Fibroblast of lung (primary cell): ENCODE measurements around the gene TRIM16. TPM values are rescaled to one million over a fixed set of nuclear protein-coding genes. Genes with fewer than 3 reads are reported as not detected.
"Not testable (repeated sequence)": the region's sequence is repeated elsewhere in the genome, so short reads cannot be mapped to it uniquely, and the experiment has no call there.

Source experiments
- DNase-seq, 2 donors: peaks; one replicate each; pipeline versions ENCODE4 v3.0.0 to v3.0.0-alpha.2; 2010; ENCODE audit warnings: low read depth in 2 of 2
- H2AFZ ChIP-seq: 2 replicates; pipeline ENCODE4 v1.5.1; 2012; ENCODE audit warnings: low read length, control low read depth, inconsistent platforms
- H3K27ac ChIP-seq: 2 replicates; pipeline ENCODE4 v1.5.1; 2011; ENCODE audit warnings: low read length, control low read depth; ENCODE audit not compliant: insufficient read depth
- H3K27me3 ChIP-seq: 2 replicates; pipeline ENCODE4 v1.5.1; 2011; ENCODE audit warnings: mild to moderate bottlenecking, low read length; ENCODE audit not compliant: control insufficient read depth, insufficient read depth
- H3K36me3 ChIP-seq: 2 replicates; pipeline ENCODE4 v1.5.1; 2011; ENCODE audit warnings: low read length; ENCODE audit not compliant: control insufficient read depth, insufficient read depth
- H3K4me1 ChIP-seq: 2 replicates; pipeline ENCODE4 v1.5.1; 2011; ENCODE audit warnings: low read length; ENCODE audit not compliant: control insufficient read depth, insufficient read depth; ENCODE audit errors: extremely low read depth
- H3K4me2 ChIP-seq: 2 replicates; pipeline ENCODE4 v1.5.1; 2011; ENCODE audit warnings: low read length, control low read depth; ENCODE audit not compliant: insufficient read depth; ENCODE audit errors: extremely low read depth
- H3K4me3 ChIP-seq, 4 experiments: fragments of 200-600 bp in 1 of 4; sonication (generic) in 1 of 4; replicated peaks in 1 of 4; 2 replicates each; pipeline ENCODE4 v1.5.1; 2011 to 2016; ENCODE audit warnings: low read length in 4 of 4, low read depth in 3 of 4, mild to moderate bottlenecking in 3 of 4, control low read depth in 2 of 4, inconsistent platforms in 1 of 4, mixed read lengths in 1 of 4; ENCODE audit not compliant: insufficient read depth in 1 of 4; ENCODE audit errors: control extremely low read depth in 1 of 4
- H3K79me2 ChIP-seq: 2 replicates; pipeline ENCODE4 v1.5.1; 2012; ENCODE audit warnings: mild to moderate bottlenecking, low read length, inconsistent platforms; ENCODE audit not compliant: control insufficient read depth, insufficient read depth
- H3K9ac ChIP-seq: 2 replicates; pipeline ENCODE4 v1.5.1; 2011; ENCODE audit warnings: mild to moderate bottlenecking, low read length, control low read depth; ENCODE audit not compliant: insufficient read depth
- H3K9me3 ChIP-seq: 2 replicates; pipeline ENCODE4 v1.5.1; 2012; ENCODE audit warnings: low read depth, low read length; ENCODE audit not compliant: control insufficient read depth, insufficient read depth
- H4K20me1 ChIP-seq: 2 replicates; pipeline ENCODE4 v1.5.1; 2011; ENCODE audit warnings: low read length; ENCODE audit not compliant: control insufficient read depth, insufficient read depth; ENCODE audit errors: extremely low read depth
- EZH2 ChIP-seq: IDR thresholded peaks from 2 replicates; pipeline ENCODE4 v1.5.1; 2012; ENCODE audit warnings: low read length, control low read depth, mild to moderate bottlenecking; ENCODE audit errors: missing control alignments
- polyA plus RNA-seq, 2 donors: library from polyadenylated mRNA; depleted of rRNA in 1 of 2; stranded (reverse) in 1 of 2; unstranded in 1 of 2; fragments of >200 nt; gene quantifications; 2 replicates each; pipeline ENCODE4 v1.2.1, GENCODE V29; 2011 to 2012; ENCODE audit warnings: missing spikeins in 1 of 2
- total RNA-seq: library from RNA; depleted of rRNA; stranded (reverse); fragments of >200 nt; gene quantifications from 2 replicates; pipeline ENCODE4 v1.2.1, GENCODE V29; 2014
- TF ChIP-seq, protein P1 (sequence below), 2 donors: IDR thresholded peaks in 1 of 2; conservative IDR thresholded peaks in 1 of 2; 1 replicate in 1 of 2; 2 replicates in 1 of 2; pipeline ENCODE4 v1.5.1; 2011 to 2012; ENCODE audit warnings: low read length in 2 of 2, control low read depth in 1 of 2, inconsistent platforms in 1 of 2, low read depth in 1 of 2, mild to moderate bottlenecking in 1 of 2

The TRIM16 gene
- total and polyA plus RNA-seq, 2 donors (not counting 1 experiment from before 2014, with no cell fraction given): 21.0 to 63.1 TPM

- H3K4me2 ChIP-seq: no peak overlapping the region
- DNase-seq: peak in 1 of 2 donors; percentile 54
- H3K36me3 ChIP-seq: no peaks in the 10 kb centered on the region
- no peaks in the 10 kb centered on the region for H3K27me3 ChIP-seq
- H3K9ac ChIP-seq: no peak overlapping the region
- no peaks in the 10 kb centered on the region for H3K4me1 ChIP-seq
- TF ChIP-seq, protein P1, sequence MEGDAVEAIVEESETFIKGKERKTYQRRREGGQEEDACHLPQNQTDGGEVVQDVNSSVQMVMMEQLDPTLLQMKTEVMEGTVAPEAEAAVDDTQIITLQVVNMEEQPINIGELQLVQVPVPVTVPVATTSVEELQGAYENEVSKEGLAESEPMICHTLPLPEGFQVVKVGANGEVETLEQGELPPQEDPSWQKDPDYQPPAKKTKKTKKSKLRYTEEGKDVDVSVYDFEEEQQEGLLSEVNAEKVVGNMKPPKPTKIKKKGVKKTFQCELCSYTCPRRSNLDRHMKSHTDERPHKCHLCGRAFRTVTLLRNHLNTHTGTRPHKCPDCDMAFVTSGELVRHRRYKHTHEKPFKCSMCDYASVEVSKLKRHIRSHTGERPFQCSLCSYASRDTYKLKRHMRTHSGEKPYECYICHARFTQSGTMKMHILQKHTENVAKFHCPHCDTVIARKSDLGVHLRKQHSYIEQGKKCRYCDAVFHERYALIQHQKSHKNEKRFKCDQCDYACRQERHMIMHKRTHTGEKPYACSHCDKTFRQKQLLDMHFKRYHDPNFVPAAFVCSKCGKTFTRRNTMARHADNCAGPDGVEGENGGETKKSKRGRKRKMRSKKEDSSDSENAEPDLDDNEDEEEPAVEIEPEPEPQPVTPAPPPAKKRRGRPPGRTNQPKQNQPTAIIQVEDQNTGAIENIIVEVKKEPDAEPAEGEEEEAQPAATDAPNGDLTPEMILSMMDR (conservative IDR thresholded peaks at IDR 0.05 in 1 of 2, IDR thresholded peaks at IDR 0.05 in 1 of 2; ENCODE audit: low read depth in 1 of 2, low read length in 2 of 2): no peak
- TF ChIP-seq EZH2: no peak
- no peak overlapping the region for H3K27ac ChIP-seq
- H3K4me3 ChIP-seq: no peak overlapping the region
- H4K20me1 ChIP-seq: no peaks in the 10 kb centered on the region
- no peak overlapping the region for H2AFZ ChIP-seq
- H3K9me3 ChIP-seq: no peaks in the 10 kb centered on the region
- H3K79me2 ChIP-seq: no peaks in the 10 kb centered on the region
Observed at GRCh38 chr17:15657868-15658267, 26.2 kb downstream of the TRIM16 start.

- H4K20me1 ChIP-seq: no peaks in the 10 kb centered on the region
- no peak overlapping the region for H3K4me2 ChIP-seq
- H3K4me1 ChIP-seq: no peaks in the 10 kb centered on the region
- H3K27me3 ChIP-seq: no peaks in the 10 kb centered on the region
- H3K9ac ChIP-seq: no peak overlapping the region
- DNase-seq: peak in 1 of 2 donors; percentile 66
- H3K36me3 ChIP-seq: no peaks in the 10 kb centered on the region
- no peak overlapping the region for H2AFZ ChIP-seq
- TF ChIP-seq EZH2: no peak
- TF ChIP-seq, protein P1 (conservative IDR thresholded peaks at IDR 0.05 in 1 of 2, IDR thresholded peaks at IDR 0.05 in 1 of 2; ENCODE audit: low read depth in 1 of 2, low read length in 2 of 2): no peak
- H3K4me3 ChIP-seq: no peak overlapping the region
- H3K9me3 ChIP-seq: no peaks in the 10 kb centered on the region
- H3K79me2 ChIP-seq: peaks cover 9% of the 10 kb centered on the region
- H3K27ac ChIP-seq: no peak overlapping the region
Observed at GRCh38 chr17:15654886-15655561, 29.1 kb downstream of the TRIM16 start.

DNA sequence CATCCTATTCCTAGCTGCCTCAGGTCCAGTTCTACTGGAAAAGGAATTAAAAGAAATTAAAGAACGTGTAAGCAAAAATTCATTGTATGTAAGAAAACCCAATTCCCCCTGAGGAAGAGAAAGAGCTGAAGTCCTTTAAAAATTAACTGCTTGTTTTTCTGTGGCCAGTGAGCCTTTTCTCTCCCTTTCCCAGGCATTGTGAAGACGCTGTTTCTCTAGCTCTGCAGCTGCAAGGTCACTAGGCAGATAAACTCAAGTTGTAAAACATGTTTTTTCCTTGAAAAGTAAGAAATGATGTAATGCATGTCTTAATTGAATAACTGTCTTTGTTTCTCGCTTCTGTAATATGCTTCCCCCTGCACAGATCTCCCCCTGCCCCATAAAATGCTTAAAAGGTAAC, 29.7 kb downstream of the TRIM16 start:
- not testable (repeated sequence) for H3K9ac ChIP-seq, H3K9me3 ChIP-seq, H2AFZ ChIP-seq, DNase-seq, H4K20me1 ChIP-seq, H3K36me3 ChIP-seq, H3K4me2 ChIP-seq, H3K27ac ChIP-seq, H3K27me3 ChIP-seq, H3K4me3 ChIP-seq, H3K4me1 ChIP-seq, H3K79me2 ChIP-seq
